Psoas muscle (tissue), 7 donors: ENCODE measurements around the gene SUZ12. TPM values are rescaled to one million over a fixed set of nuclear protein-coding genes. Genes with fewer than 3 reads are reported as not detected.

Experiments used
- polyA plus RNA-seq, 3 donors: library from polyadenylated mRNA; stranded (reverse); fragments of 200-250 nt; gene quantifications; one replicate each; pipeline ENCODE4 v1.2.3, GENCODE V29; 2013
- total RNA-seq, 4 donors: library from RNA; stranded (reverse); fragmentation: NEBNext Ultra II Directional in 2 of 4; extraction: Animal tissue kit (Norgen Biotek cat#: 25700) in 2 of 4; gene quantifications; one replicate each; pipeline versions ENCODE4 v1.2.1 to v1.2.4, GENCODE V29; 2021 to 2023
- donor health status: healthy with polysubstance abuse.
- donor health status: DM: no; HTN: no; CAD: no; lungs with moderate emphysema.
- donor health status: Bipolar disorder and iron deficiency.
- donor health status: healthy.
- donor health status: DM: no; HTN: no; CAD: no.
- donor health status: DM: no; HTN: no; CAD: no.
- donor health status: DM: yes; HTN: yes; CAD: no.

The SUZ12 gene
- total and polyA plus RNA-seq, 7 donors, result 4.7 to 11.5 (median 9.7) TPM

Other genes starting within 250 kb of the SUZ12 start
- 10 to 100 TPM; 35.2 to 54.5 (median 39.4) TPM for gene COPRS, start 77.8 kb upstream of the SUZ12 start, total RNA-seq
- 100 to 1,000 TPM in 1 of 3 donors, 10 to 100 TPM in 2; 55.5 to 109 (median 75.3) TPM for gene COPRS, start 77.8 kb upstream of the SUZ12 start, polyA plus RNA-seq
- gene UTP6, start 35.3 kb upstream of the SUZ12 start, total RNA-seq, result 10 to 100 TPM; 31.3 to 44.5 (median 40.3) TPM
- 10 to 100 TPM; 38.7 to 74.6 (median 42.7) TPM for gene UTP6, start 35.3 kb upstream of the SUZ12 start, polyA plus RNA-seq
- gene LRRC37B, start 70.4 kb downstream of the SUZ12 start, total RNA-seq, result 1 to 10 TPM; 2.0 to 6.5 (median 4.1) TPM
- gene LRRC37B, start 70.4 kb downstream of the SUZ12 start, polyA plus RNA-seq, result 1 to 10 TPM; 1.5 to 3.8 (median 2.8) TPM
- 10 to 100 TPM; 22.9 to 41.0 (median 35.1) TPM for gene RHOT1, start 205.5 kb downstream of the SUZ12 start, total RNA-seq
- gene RHOT1, start 205.5 kb downstream of the SUZ12 start, polyA plus RNA-seq, result 10 to 100 TPM; 26.4 to 32.0 (median 30.1) TPM